ENCODE data around the gene GMDS.

Gene GMDS

DNA sequence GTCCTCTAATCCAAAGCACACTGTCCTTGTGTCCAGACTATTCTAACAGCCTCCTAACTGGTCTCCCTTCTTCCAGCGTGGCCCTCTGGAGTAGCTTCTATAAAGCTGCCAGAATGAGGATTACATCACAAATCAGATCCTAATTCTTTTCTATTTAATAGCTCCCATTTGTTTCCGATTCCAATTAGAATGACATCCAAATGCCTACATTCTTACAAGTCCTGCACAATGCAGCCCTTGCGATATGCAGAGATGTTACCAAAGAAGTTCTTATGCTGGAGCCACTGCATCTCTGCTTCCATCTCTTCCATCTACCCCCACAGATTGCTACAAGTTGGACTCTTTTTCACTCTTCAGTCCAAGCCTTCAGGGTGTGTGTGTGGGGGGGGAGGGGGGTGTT lies 40.0 kb downstream of the GMDS start:
- DNase-seq (ENCODE audit: low read depth): no peak

DNA sequence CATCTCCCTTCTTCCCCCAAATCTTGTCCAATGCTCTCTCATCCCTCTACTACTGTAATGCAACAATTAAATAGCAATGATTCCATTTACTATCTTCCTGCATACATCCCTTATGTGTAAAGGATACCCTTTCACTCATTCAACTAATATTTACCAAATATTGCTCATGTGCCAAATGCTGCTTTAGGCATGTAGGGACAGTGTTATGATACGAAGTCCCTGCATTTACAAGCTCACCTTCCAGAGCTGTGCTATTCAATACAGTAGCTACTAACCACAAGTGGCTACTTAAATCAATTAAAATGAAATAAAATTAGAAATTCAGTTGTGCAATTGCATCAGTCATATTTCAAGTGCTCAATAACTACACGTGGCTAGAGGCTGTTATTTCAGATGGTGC lies 41.1 kb downstream of the GMDS start:
- no peak for DNase-seq (ENCODE audit: low read depth)

DNA sequence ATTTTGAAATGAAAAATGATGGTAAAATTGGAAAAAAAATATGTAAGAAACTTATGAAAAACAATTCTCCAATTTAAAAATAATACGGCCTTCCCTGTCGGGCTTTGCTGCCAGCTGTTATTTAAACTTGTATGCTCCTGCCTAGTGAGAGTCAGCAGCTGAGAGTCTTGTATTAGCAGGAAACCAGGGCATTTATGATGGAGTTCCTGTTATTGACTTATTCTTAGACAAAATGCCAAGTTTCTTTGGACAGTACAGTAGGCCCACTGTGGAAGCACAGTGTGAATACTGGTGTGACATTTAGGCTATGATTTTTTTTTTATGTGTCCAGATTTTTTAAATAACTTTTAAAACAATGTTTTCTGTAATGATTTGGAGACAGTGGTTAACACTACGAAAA lies 42.1 kb downstream of the GMDS start:
- no peak for DNase-seq (ENCODE audit: low read depth)

DNA sequence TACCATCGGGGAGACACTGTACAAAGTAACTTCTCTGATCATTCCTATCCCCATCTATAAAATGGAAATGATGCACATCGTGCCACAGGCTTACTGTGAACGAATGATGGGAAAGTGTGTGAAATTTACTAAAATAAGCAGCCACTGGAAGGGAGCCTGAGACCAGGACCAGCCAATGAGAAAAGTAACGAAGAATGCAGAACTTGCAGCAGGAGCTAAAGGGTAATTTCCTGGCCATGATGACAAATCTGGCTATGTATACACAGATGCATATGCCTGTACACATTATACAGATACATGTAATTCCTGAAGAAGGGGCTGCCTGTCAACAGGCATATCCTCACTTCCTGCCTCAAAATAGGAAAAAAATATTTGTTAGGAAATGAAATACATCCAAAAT lies 47.4 kb downstream of the GMDS start:
- no peak for DNase-seq (ENCODE audit: low read depth)

- no peak for DNase-seq (ENCODE audit: low read depth)
Measured at GRCh38 chr6:2197177-2197671, 48.2 kb downstream of the GMDS start.

- no peak for DNase-seq (ENCODE audit: low read depth)
Measured at GRCh38 chr6:2196079-2196679, 49.2 kb downstream of the GMDS start.

DNA sequence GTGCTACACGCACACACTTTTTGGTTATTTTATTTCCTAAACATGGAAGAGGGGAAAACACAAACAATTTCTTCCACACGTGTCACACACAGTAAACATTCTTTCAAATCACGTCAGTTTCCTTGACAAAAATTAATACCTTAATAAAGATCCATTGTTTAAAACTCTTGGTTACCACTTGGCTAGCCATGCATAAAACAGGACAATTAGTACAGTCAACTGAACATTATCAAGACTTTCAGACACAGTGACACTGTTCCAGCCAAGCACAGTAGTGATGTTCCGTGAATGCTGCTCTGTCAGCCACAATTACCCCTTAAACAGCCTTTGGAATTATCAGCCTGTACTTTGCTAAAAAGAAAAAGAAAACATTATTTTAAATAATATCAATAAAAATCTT lies 50.8 kb downstream of the GMDS start:
- DNase-seq (ENCODE audit: low read depth): no peak

GRCh38 chr6:2193931-2194330 lies 51.5 kb downstream of the GMDS start:
- no peak for DNase-seq (ENCODE audit: low read depth)

GRCh38 chr6:2192976-2193375 lies 52.4 kb downstream of the GMDS start:
- no peak for DNase-seq (ENCODE audit: low read depth)

GRCh38 chr6:2191390-2191740 lies 54.0 kb downstream of the GMDS start:
- DNase-seq (ENCODE audit: low read depth): no peak

DNA sequence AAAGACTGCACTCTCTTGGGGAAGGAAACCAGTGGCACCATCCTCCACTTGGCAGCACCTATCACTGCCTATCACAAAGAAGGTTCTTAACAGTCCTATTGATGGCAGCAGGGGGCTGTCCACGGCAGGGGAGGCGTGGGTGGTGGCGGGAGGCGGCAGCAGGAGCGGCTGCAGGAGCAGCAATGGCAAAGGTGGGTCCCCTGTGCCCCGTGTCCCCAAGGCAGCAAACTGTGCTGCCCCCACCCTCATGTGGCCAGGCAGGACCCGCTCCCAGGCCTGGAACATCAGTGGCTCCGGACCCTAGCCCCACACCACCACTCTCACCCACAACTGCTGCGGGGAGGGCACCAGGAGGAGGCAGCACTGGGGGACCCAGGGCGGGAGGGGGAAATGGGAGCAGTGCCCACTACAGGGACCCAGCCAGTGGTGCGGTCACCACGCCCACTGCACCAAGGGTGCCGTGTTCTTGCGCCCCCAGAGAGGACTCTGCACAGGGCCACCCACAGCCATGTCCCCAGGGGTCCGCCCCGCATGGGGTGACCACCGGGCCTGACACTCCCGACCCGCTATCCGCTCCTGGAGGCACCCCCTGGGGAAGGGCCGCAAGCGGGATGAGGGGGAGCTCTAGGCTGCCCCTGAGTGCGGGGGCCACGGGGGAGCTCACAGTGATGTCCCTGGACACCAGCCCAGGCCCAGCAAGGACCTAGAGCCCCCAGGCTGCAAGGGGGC lies 54.6 kb downstream of the GMDS start:
- no peak for DNase-seq (ENCODE audit: low read depth)

- no peak for DNase-seq (ENCODE audit: low read depth)
Measured at GRCh38 chr6:2188856-2189384, 56.5 kb downstream of the GMDS start.

DNA sequence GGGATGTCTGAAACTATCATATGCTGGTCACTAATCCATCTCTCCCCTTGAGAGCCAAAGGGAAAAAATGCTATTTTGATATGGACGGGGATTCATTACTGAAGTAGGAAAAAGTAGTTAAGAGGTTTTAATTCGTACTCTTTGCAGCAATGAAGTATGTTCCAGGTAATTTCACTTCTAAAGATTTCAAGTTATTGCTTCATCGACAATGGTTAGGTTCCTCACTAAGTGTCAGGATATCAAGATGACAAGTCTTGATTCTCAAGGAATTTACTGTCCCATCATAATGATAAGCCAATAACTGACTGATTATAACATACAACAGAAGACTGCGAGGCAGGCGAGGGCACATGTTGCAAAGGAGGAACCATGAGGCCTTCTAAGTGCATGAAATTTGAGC lies 57.0 kb downstream of the GMDS start:
- DNase-seq (ENCODE audit: low read depth): no peak

DNA sequence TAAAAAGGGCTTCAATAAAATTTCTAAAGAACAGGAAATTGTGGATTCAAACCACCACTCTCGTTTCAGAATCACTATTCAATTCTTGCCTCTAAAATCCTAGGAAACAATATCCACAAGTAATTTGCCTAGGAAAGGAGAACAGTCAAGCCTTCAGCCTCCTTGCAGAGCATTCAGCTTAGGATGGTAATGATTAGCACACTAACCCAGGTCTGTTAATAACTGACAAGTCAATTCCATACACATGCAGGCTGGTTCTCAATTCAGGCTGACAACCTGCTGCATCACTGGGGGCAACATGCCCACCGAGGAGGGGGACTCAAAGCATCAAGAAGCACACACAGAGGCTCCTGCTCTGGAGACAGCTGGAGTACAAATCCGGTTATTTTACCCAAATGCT lies 57.6 kb downstream of the GMDS start:
- DNase-seq (ENCODE audit: low read depth): no peak

DNA sequence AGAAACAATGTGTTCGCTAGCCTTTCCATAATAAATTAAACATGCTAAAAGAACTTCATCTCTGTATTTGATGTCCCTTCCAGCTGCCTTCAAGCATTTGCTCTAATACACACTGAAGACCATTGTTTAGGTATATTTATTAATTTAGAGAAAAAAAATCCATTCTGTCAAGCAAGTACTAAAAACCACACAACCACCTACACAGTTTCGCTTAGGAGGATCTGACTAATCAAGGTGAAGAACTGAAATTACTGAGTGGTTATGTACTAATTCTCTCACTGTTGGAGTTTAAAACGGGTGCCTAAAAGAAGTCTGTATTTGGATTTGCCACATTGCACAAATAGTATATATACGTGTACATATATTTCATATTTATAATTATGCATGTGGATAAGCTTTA lies 58.9 kb downstream of the GMDS start:
- DNase-seq (ENCODE audit: low read depth): no peak

- DNase-seq (ENCODE audit: low read depth): no peak
Measured at GRCh38 chr6:2185466-2185865, 59.9 kb downstream of the GMDS start.

- no peak for DNase-seq (ENCODE audit: low read depth)
Measured at GRCh38 chr6:2184700-2185455, 60.5 kb downstream of the GMDS start.

DNA sequence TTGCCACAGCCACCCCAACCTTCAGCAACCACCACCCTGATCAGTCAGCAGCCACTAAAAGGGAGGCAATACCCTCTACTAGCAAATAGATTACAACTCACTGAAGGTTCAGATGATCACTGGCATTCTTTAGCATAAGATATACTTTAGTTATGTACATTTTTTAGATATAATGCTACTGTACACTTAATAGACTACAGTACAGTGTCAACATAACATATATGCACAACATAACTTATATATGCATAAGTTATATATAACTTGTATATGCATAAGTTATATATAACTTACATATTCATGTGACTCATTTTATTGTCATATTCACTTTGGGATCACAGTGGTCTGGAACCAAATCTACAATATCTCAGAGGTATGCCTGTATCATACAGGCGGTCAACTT lies 61.7 kb downstream of the GMDS start:
- DNase-seq (ENCODE audit: low read depth): no peak

DNA sequence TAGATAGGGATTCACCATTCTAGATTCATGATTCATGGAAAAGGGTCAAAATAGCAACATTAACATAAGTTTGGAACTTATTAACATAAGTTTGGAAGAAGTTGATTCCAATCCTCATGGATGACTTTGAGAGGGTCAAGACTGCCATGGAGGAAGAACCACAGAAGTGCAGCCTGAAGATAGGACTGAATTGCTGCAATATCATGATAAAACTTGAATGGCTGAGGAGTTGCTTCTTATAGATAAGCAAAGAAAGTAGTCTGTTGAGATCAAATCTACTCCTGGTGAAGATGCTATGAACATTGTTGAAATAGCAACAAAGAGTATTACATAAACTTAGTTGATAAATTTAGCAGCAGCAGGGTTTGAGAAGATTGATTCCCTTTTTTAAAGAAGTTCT lies 62.2 kb downstream of the GMDS start:
- no peak for DNase-seq (ENCODE audit: low read depth)

GRCh38 chr6:2182251-2182650 lies 63.2 kb downstream of the GMDS start:
- no peak for DNase-seq (ENCODE audit: low read depth)

DNA sequence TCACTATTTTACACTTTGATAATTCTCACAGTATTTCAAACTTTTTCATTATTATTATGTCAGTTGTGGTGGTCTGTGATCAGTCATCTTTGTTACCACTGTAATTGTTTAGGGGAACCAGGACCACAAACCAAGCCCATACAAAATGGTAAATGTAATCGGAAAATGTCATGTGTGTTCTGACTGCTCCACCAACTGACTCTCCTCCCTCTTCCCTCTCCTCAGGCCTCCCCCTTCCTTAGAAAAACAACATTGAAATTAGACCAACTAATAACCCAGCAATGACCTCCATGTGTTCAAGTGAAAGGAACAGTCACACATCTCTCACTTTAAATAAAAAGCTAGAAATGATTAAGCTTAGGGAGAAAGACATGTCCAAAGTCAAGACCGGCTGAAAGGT lies 63.8 kb downstream of the GMDS start:
- no peak for DNase-seq (ENCODE audit: low read depth)

DNA sequence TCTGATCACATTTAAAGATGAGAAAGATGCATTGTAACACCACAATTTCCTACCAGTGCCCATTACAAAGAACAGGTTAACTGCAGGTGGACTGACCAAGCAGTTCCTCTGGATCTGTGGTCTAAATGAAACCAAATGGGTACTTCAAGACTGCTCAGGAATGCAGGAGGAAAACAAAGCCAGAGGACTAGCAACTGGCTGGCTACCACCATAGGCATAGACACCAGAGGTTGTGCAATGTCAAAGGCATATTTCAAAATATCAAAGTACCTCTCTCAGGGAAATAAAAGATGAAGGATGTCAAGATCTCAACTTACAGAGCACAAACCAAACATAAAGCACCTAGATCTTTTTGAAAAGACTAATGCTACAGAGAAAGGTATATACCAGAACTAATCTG lies 65.5 kb downstream of the GMDS start:
- no peak for DNase-seq (ENCODE audit: low read depth)

DNA sequence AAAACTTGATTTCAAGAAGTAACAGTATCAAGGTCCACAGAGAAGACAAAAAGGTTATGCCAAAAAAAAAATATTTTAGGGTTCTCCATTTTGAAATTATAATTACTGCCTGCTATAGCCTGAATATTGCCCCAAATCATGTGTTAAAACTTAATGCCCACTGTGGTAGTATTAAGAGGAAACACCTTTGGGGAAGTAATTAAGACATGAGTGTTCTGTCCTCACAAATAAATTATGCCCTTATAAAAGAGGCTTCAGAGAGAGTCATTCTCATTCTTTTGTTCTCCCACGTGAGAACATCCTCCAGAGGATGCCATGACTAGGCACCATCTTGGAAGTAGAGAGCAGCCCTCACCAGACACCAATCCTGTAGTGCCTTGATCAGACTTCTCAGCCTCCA lies 66.2 kb downstream of the GMDS start:
- DNase-seq (ENCODE audit: low read depth): no peak
